ENCODE results near the gene DNAH10.
"Not testable (repeated sequence)": the region's sequence is repeated elsewhere in the genome, so short reads cannot be mapped to it uniquely, and the experiment has no call there.

The DNAH10 gene

DNA sequence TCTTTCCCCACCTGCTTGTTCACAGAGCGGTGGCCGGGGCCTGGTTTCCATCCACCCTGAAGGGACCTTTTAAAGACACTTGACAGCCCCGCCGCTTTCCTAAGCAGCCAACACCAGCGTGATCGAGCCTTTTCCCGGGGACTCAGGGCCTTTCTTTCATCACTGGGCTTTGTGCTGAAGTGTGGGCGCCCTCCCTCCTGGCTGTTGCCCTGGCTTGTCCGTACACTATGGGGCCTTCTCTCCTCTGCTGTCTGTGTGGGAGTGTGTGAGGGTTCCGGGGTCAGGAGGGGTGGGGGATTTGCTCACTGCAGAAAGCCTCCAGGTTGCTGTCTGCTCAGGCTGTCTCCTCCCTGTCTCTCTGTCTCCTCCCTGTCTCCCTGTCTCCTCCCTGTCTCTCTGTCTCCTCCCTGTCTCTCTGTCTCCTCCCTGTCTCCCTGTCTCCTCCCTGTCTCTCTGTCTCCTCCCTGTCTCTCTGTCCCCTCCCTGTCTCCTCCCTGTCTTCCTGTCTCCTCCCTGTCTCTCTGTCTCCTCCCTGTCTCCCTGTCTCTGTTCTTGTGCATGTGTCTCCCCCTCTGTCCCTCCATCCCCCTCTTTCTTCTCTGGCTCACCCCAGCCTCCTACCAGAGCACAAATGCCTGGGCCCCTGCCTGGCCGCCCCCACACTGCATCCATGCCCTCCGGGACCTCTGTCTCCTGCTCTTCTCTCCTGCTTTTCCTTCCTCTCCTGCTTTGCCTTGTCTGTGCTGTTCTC lies 145.8 kb downstream of the DNAH10 start:
- no peaks in the 10 kb centered on the region for H3K27me3 ChIP-seq (ENCODE audit: low read depth)
- no peak for DNase-seq (ENCODE audit: low spot score in 2 of 2)
- no peak overlapping the region for H3K4me3 ChIP-seq
- in situ Hi-C loops (cut with MboI; ENCODE audit: low sequenced_read_pairs), result no loop called here
- no peaks in the 10 kb centered on the region for H3K4me1 ChIP-seq
- no peaks in the 10 kb centered on the region for H3K36me3 ChIP-seq (replicated peaks)
- no peaks in the 10 kb centered on the region for H3K9me3 ChIP-seq

- Histone ChIP-seq H3K4me1 (no peaks in the 10 kb centered on the region), H3K36me3 (replicated peaks) (no peaks in the 10 kb centered on the region), H3K27me3 (ENCODE audit: low read depth) (no peaks in the 10 kb centered on the region), H3K9me3 (no peaks in the 10 kb centered on the region), H3K4me3 (no peak overlapping the region)
- DNase-seq (ENCODE audit: low spot score in 2 of 2), result no peak
- in situ Hi-C loops (cut with MboI; ENCODE audit: low sequenced_read_pairs), result no loop called here
Measured at GRCh38 chr12:123908884-123909725, 147.0 kb downstream of the DNAH10 start.

DNA sequence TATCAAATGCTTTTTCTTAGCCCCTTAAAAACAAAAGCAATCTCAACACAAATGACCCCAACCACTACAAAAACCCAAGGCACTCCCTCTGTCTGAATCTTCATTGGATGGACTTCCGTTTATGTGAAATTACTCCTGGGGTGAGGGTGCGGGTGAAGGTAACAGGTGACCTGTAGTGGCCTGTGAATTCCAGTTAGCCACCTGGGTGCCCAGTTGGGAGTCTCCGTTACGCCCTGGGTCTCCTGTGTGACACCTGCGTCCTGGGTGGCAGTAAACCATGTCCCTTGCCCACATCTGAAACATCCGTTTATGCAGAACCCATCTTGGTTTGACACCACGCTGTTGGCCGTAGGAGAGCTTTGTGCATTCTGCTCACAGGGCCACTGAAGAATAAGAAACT lies 148.0 kb downstream of the DNAH10 start:
- in situ Hi-C loops (cut with MboI; ENCODE audit: low sequenced_read_pairs), result no loop called here
- Histone ChIP-seq H3K4me3 (no peak overlapping the region), H3K36me3 (replicated peaks) (no peaks in the 10 kb centered on the region), H3K9me3 (no peaks in the 10 kb centered on the region), H3K27me3 (ENCODE audit: low read depth) (no peaks in the 10 kb centered on the region), H3K4me1 (no peaks in the 10 kb centered on the region)
- no peak for DNase-seq (ENCODE audit: low spot score in 2 of 2)

- DNase-seq (ENCODE audit: low spot score in 2 of 2), result peak in 1 of 2 experiments; percentile 17
- in situ Hi-C loops (cut with MboI; ENCODE audit: low sequenced_read_pairs), result no loop called here
- Histone ChIP-seq H3K9me3 (no peaks in the 10 kb centered on the region), H3K4me3 (no peak overlapping the region), H3K4me1 (no peaks in the 10 kb centered on the region), H3K36me3 (replicated peaks) (no peaks in the 10 kb centered on the region), H3K27me3 (ENCODE audit: low read depth) (no peaks in the 10 kb centered on the region)
Measured at GRCh38 chr12:123910761-123911193, 148.7 kb downstream of the DNAH10 start.

DNA sequence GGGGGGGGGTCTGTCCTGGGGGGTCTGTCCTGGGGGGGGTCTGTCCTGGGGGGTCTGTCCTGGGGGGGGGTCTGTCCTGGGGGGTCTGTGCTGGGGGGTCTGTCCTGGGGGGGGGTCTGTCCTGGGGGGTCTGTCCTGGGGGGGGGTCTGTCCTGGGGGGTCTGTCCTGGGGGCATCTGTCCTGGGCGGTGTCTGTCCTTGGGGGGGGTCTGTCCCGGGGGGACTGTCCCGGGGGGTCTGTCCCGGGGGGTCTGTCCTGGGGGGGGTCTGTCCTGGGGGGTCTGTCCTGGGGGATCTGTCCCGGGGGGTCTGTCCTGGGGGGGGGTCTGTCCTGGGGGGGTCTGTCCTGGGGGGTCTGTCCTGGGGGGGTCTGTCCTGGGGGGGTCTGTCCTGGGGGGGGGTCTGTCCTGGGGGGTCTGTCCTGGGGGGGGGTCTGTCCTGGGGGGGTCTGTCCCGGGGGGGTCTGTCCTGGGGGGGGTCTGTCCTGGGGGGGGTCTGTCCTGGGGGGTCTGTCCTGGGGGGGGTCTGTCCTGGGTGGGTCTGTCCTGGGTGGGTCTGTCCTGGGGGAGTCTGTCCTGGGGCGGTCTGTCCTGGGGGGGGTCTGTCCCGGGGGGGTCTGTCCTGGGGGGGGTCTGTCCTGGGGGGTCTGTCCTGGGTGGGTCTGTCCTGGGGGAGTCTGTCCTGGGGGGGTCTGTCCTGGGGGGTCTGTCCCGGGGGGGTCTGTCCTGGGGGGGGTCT lies 149.7 kb downstream of the DNAH10 start:
- H3K36me3 ChIP-seq (replicated peaks); in situ Hi-C loops (cut with MboI; ENCODE audit: low sequenced_read_pairs); H3K9me3 ChIP-seq: not testable (repeated sequence)

DNA sequence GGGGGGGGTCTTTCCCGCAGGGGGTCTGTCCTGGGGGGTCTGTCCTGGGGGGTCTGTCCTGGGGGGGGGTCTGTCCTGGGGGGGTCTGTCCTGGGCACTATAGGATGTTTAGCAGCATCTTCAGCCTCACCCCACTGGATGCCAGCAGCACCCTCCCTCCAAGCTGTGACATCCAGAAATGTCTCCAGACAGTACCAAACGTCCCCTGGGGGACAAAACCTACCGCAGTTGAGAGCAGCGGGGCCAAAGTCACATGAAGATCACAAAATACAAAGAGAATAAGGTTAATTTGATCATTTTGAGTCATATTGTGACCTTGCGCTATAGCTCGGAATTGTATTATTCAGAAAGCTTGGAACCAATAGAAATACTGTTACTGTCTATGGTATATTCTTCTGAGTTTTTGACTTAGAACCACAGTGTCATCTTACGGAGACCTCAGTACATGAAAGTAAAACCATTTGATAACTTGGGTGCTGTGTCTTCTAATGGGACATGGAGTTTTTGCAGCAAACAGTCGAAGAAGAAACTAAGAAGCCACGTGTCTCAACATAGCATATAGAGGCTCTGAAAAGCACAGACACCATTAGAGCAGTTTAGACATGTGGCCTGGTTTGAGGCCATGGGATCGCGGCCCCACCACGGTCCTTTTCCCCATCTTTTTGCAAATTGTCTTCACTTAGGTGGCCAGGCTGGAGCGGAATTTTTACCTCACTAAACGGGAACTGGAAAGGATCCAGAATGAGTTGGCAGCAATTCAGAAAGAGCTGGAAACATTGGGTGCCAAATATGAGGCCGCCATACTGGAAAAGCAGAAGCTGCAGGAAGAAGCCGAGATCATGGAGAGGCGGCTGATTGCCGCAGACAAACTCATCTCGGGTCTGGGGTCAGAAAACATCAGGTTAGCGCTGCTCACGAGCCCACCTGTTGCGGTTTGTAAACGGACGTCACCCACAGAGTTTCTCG lies 150.6 kb downstream of the DNAH10 start:
- Histone ChIP-seq H3K4me1 (no peaks in the 10 kb centered on the region), H3K36me3 (replicated peaks) (no peaks in the 10 kb centered on the region), H3K4me3 (no peak overlapping the region), H3K9me3 (no peaks in the 10 kb centered on the region), H3K27me3 (ENCODE audit: low read depth) (no peaks in the 10 kb centered on the region)
- in situ Hi-C loops (cut with MboI; ENCODE audit: low sequenced_read_pairs), result no loop called here
- DNase-seq (ENCODE audit: low spot score in 2 of 2), result peak; percentile 26 to 67

More for the DNA sequence above, 149.7 kb downstream of the DNAH10 start:
- not testable (repeated sequence) for H3K4me3 ChIP-seq; DNase-seq (ENCODE audit: low spot score in 2 of 2); H3K4me1 ChIP-seq; H3K27me3 ChIP-seq (ENCODE audit: low read depth)

- DNase-seq (ENCODE audit: low spot score in 2 of 2), result no peak
- H3K4me3 ChIP-seq, result no peak overlapping the region
- H3K4me1 ChIP-seq, result no peaks in the 10 kb centered on the region
- H3K27me3 ChIP-seq (ENCODE audit: low read depth), result no peaks in the 10 kb centered on the region
- H3K9me3 ChIP-seq, result no peaks in the 10 kb centered on the region
- in situ Hi-C loops (cut with MboI; ENCODE audit: low sequenced_read_pairs), result no loop called here
- H3K36me3 ChIP-seq (replicated peaks), result no peaks in the 10 kb centered on the region
Measured at GRCh38 chr12:123914726-123915333, 152.7 kb downstream of the DNAH10 start.

GRCh38 chr12:123916729-123917128 lies 154.6 kb downstream of the DNAH10 start:
- H3K36me3 ChIP-seq (replicated peaks), result no peaks in the 10 kb centered on the region
- H3K27me3 ChIP-seq (ENCODE audit: low read depth), result no peaks in the 10 kb centered on the region
- H3K4me3 ChIP-seq, result no peak overlapping the region
- no peaks in the 10 kb centered on the region for H3K4me1 ChIP-seq
- in situ Hi-C loops (cut with MboI; ENCODE audit: low sequenced_read_pairs), result no loop called here
- no peaks in the 10 kb centered on the region for H3K9me3 ChIP-seq
- DNase-seq (ENCODE audit: low spot score in 2 of 2), result no peak

GRCh38 chr12:123917337-123917850 lies 155.3 kb downstream of the DNAH10 start:
- Histone ChIP-seq H3K9me3 (no peaks in the 10 kb centered on the region), H3K27me3 (ENCODE audit: low read depth) (no peaks in the 10 kb centered on the region), H3K4me3 (no peak overlapping the region), H3K36me3 (replicated peaks) (no peaks in the 10 kb centered on the region), H3K4me1 (no peaks in the 10 kb centered on the region)
- in situ Hi-C loops (cut with MboI; ENCODE audit: low sequenced_read_pairs), result no loop called here
- DNase-seq (ENCODE audit: low spot score in 2 of 2), result no peak

DNA sequence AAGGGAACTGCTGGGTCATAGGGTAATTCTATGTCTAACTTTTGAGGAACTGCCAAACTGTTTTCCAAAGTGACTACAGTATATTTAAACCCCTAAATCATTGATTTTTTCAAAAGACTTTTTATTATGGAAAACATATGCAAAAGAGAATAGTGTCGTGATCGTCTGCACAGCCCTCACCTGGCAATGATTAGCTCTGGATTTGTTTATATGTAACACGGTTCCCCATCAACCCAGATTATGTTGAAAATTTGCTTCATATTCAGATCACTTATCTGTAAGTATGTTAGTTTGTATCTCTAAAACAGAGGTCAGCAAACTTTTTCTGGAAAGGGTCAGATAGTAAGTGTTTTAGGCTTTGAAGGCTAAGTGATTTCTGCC lies 157.9 kb downstream of the DNAH10 start:
- Histone ChIP-seq H3K27me3 (ENCODE audit: low read depth) (no peaks in the 10 kb centered on the region), H3K36me3 (replicated peaks) (no peaks in the 10 kb centered on the region), H3K4me3 (no peak overlapping the region), H3K9me3 (no peaks in the 10 kb centered on the region), H3K4me1 (no peaks in the 10 kb centered on the region)
- in situ Hi-C loops (cut with MboI; ENCODE audit: low sequenced_read_pairs), result no loop called here
- no peak for DNase-seq (ENCODE audit: low spot score in 2 of 2)

- Histone ChIP-seq H3K4me3 (no peak overlapping the region), H3K4me1 (no peaks in the 10 kb centered on the region), H3K9me3 (no peaks in the 10 kb centered on the region), H3K36me3 (replicated peaks) (no peaks in the 10 kb centered on the region), H3K27me3 (ENCODE audit: low read depth) (no peaks in the 10 kb centered on the region)
- no peak for DNase-seq (ENCODE audit: low spot score in 2 of 2)
- in situ Hi-C loops (cut with MboI; ENCODE audit: low sequenced_read_pairs), result no loop called here
Measured at GRCh38 chr12:123923038-123923437, 160.9 kb downstream of the DNAH10 start.

DNA sequence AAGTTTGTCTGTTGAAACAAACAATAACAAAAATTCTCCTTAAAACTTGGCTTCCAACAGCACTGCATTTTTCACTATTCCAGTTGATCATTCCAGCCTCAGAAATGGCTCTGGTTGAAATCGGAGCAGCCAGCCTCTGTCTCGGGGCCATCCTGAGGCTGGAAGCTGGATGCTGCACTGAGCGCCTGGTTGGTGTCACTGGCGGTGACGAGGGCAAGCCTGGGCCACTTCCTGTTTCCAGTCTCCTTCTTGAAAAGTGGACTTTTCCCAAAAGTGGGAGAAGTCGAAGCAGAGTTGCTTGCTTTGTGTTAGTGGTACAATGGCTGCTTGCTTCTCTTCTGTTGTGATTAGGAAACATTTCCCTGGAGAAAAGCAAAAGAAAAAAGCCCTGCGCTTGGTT lies 161.8 kb downstream of the DNAH10 start:
- in situ Hi-C loops (cut with MboI; ENCODE audit: low sequenced_read_pairs), result no loop called here
- H3K27me3 ChIP-seq (ENCODE audit: low read depth), result no peaks in the 10 kb centered on the region
- H3K4me3 ChIP-seq, result no peak overlapping the region
- H3K36me3 ChIP-seq (replicated peaks), result no peaks in the 10 kb centered on the region
- DNase-seq (ENCODE audit: low spot score in 2 of 2), result no peak
- H3K9me3 ChIP-seq, result no peaks in the 10 kb centered on the region
- no peaks in the 10 kb centered on the region for H3K4me1 ChIP-seq

All from HAP-1 (cell line).